Measurements from ENCODE around the gene ACOX3.
"Not testable (repeated sequence)": the region's sequence is repeated elsewhere in the genome, so short reads cannot be mapped to it uniquely, and the experiment has no call there.

ACOX3 gene

DNA sequence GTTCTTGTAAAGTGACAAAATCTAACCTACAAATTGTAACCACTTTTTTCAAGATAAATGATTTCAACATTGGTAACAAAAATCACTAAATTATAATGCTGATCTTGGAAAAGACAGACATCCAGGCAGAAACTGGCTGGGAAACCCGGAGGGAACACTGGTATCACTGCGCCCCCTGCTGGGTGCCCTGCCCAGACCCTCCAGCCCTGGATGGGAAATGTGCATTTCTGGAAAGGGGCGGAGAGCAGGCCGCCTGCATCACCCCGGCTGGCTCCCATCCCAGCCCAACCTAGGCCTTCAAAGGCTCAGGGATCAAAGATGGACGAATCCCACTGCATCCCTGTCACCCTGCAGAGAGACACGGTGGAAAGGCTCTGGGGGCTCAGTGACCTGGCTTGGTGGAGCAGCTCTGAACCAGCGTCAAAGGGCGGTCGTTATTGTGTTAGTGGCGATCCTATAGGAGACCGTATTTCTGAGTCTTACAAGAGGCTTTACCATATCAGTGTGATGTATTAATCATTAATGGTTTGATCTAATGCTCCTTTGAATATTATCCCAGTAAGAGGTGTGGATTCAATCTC, 37.3 kb downstream of the ACOX3 start:
- peak in 3 of 4 experiments; percentile 8 to 31 (median 11) for DNase-seq

DNA sequence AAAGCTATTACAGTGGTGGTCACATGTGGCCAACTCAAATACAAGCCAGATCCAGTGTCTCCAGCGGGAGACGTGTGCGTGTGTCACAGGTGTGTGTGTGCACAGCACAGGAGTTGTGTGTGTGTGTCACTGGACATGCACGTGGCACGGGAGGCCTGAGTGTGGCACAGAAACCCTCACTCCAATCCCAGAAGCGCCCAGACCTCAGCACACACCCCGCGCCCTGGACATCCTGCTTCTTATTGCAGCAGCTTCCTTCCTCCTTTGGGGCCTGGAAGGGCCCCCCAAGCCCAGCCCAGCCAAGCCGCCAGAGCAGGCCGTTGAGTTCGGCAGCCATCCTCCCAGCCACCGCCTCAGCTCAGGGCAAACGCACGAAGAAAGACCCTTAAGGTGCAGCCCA, 37.9 kb downstream of the ACOX3 start:
- DNase-seq: no peak

DNA sequence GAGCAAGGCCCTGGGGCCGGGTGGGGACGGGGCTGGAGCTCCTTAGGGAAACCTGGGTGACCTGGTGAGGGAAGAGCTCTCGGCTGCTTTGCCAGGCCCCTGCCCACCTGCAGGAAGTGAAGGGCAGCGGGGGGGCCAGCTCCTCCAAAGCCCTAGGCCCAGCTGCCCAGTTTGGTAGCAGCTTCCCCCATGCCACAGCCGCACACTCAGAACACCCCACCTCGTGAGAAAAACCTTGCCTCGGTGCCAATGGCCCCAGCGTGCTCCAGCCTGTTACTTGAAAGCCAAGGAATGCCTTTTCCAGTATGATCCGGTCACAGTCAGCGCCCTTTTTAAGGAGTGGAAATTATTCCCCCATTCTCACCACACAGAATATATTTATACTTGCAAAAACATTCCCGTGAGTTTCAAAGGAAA, 38.3 kb downstream of the ACOX3 start:
- DNase-seq: no peak

DNA sequence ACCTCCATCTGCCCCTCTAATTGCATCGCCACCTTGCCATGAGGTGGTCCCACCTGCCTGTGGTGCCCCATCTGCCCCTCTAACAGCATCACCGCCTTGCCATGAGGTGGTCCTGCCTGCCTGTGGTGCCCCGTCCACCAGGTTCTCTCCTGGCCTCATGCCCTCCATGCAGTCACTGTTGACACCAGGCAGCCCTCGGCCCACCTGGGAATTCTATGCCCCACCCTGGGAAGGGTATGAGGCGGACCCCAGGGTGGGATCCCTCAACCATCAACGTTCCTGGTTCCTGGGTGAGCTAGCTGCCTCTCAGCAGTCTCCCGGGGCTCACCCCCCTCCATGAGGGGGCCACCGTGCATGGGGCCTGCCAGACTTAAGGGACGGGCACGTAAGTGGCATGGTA, 38.9 kb downstream of the ACOX3 start:
- DNase-seq: no peak

DNA sequence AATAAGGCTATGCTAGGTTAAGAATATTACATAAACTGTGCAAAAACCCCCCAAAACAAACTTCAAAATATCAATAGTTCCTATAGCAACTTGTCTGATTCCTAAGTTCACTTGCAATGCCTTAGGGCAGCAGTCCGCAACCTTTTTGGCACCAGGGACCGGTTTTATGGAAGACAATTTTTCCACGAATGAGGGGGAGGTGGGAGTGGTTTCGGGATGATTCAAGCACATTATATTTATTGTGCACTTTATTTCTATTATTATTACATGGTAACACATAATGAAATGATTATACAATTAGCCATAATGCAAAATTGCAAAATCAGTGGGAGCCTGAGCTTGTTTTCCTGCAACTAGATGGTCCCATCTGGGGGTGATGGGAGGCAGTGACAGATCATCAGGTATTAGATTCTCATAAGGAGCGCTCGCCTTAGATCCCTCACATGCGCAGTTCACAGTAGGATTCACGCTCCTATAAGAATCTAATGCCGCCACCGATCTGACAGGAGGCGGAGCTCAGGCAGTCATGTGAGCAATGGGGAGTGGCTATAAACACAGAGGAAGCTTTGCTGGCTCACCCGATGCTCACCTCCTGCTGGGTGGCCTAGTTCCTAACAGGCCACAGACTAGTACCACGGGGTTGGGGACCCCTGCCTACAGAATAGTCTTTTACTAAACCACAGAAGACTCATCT, 39.7 kb downstream of the ACOX3 start:
- no peak for DNase-seq

DNA sequence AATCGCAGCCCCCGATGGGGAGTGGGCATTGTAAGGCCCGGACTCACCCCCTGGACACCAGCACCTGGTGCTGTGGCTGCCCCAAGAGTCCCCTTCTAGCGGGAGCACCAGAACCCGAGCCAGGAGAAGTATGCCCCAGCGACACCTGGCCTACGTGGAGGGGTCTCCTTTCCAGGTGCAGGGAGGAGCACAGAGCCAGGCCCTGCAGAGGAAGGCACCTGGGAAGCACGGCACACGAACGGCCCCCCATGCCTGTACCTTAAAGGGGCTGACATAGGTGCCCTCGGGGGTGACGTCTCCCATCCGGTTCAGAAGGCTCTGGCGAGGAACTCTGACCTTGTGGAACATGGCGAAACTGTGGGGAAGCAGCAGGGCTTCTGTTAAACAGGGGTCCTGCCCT, 41.2 kb downstream of the ACOX3 start:
- DNase-seq: no peak

DNA sequence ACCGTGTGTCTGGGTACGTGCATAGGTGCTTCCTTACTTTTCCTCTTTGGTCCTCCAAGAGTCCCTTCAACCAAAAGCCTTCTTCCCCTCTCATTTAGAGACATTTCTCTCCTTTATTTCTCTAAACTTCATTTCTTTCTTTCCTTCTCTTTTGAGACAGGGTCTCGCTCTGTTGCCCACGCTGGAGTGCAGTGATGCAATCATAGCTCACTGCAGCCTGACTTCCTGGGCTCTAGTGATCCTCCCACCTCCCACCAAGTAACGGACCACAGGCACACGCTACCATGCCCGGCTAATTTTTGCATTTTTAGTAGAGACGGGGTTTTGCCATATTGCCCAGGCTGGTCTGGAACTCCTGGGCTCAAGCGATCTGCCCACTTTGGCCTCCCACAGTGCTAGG, 42.2 kb downstream of the ACOX3 start:
- no peak for DNase-seq

DNA sequence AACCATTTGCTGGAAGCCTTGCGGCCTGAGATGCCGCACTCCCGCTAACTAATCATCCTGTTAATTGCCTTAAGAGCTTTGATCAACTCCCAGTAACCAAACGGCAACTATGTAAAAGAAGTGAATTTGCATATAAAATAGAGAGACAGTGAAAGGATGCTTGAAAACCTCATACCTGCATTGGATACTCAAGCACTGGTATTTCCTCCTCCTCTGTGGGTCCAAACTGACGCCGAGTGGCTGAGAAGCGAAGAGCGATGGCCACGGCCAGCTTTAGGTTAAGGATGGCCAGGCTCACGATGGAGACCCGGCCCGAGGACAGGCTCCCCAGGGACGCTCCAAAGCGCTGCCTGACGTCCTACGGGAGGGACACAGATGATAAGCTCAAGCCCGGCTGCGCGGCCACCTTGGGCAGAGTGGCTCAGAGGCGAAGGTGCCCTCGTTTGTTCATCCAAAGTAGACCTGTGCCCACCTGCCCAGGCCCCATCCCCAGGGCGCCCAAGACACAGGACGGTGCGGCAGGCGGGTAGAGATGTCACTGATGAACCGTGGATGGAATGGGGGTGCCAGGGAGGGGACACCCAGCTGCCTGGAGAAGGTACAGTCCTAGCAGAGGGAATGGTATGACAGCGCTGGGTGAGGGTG, 43.6 kb downstream of the ACOX3 start:
- DNase-seq: no peak

DNA sequence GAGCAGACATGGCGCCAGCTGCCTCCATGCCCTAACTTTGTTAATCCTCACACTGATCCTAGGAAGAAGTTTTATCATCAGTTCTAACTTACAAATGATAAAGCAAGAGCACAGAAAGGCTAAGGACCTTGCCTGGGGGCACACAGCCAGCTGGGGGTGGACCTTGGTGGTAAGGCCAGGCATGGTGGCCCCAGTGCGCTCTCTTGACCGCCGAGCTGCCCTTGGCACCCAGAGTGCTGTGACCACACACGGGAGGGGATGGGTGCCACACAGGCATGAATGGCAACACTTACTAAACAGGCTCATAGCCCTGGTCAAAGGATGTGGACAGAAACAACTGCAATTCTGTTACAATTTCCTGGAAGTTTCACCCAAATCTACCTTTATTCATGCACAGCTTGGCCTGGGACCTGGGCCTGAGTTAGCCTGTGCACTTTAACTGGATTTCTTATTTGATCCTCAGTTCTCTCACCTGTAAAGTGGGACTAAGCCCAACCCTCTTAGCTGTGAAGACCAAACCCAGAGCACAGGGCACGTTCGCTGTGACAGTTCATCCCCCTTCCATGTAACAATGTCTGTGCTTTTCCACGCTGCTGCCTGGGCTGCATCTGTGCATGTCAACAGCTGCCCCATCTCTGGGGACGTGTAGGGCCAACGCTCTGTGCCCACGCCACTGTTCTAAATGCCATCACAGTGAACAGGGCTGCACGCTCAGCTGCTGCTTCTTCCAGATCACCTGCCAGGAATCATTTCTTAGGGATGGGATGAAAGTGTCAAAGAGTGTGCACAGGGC, 44.8 kb downstream of the ACOX3 start:
- no peak for DNase-seq

DNA sequence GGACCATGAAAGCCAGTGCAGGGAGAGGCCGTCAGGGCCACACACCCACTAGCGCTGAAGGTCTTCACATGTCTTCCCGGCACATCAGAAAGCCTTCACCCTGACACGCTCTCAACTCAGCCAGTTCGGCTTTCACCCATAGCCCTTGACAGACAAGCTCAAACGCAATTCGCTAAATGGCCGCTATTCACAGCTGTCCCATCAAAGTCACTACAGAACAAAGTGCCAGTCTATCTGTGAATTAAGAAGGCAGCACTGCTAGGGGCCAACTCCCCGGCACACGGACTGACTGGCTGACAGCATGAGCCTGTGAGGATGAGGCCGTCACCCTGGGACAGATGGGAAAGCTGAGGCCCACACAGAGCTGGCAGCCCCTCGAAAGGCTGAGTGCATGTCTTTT, 45.7 kb downstream of the ACOX3 start:
- no peak for DNase-seq

DNA sequence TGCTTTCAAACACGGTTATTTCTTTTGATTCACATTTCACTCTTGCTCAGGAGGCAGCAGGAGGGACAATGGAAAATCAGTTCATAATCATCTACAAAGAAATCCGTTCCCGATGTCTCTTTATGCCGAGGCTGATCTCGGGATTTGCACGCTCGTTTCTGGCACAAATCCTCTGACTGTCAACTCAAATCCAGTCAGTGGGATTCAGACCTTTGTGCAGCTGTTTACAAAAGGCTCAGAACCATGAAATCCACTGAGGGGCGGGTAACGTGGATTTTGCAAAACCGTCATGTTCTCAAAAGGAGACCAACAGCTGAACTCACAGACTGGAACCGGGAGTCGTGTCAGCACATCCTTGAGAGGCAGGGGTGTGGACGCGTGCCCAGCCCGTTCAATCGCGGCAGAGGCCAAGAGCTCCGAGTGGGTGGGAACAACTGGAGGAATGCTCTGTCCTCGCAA, 46.4 kb downstream of the ACOX3 start:
- no peak for DNase-seq

DNA sequence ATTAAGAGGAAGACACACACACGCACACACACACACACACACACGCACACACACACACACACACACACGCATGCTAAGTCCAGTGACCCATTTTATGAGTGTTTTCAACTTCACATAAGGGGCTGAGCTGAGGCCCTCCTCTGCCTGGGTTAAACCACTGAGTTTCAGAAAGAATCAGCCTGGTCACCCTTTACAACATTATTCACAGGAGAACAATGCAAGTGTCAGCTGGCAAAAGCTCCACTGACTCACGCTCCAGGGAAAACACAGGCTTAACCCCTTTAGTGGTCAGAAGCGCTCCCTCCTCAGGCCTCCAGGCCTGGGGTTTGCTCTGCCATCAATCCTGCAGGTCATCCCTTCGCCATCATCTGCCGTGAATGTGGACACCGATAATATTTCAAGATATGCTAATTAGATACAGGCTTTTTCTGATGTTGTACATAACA, 46.9 kb downstream of the ACOX3 start:
- DNase-seq: no peak

DNA sequence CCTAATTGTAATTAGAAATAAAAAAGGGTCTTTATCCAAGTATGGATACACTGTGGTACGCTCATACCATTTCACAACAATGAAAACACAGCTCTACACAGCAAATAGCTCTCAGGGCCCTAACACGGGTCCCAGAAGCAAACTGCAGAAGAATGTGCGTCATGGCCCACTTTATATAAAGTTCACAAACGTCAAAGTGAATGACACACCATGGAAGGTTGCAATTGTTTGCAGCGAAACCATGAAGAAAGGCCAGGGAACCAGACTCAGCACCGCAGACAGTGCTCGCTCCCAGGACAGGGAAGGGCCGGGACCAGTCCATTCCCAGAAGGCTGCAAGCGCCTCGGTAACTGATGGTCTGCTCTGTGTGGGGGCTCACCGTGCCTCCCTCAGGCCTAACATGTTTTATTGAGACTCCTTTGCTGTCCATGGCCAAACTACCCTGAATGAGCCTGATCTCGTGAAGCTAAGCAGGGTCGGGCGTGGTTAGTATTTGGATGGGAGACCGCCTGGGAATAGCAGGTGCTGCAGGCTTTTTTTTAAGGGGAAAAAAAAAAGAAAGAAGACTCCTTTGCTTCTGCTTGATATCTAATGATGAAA, 47.8 kb downstream of the ACOX3 start:
- no peak for DNase-seq

DNA sequence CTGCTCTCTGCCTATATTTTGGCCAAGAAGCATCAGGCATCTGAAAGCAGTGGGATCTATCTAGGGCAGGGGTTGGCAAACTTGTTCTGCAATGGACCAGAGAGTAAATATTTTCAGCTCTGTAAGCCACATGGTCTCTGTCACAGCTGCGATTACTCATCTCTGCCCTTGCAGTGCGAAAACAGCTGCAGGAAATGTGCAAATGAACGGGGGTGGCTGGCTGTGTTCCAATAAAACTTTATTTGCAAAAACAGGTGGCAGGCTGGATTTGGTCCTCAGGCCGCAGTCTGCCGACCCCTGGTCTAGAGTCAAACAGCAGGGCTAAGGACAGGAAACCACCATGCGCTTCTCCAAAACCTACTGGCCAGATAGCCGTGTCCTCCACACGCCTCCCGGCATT, 48.6 kb downstream of the ACOX3 start:
- DNase-seq: no peak

DNA sequence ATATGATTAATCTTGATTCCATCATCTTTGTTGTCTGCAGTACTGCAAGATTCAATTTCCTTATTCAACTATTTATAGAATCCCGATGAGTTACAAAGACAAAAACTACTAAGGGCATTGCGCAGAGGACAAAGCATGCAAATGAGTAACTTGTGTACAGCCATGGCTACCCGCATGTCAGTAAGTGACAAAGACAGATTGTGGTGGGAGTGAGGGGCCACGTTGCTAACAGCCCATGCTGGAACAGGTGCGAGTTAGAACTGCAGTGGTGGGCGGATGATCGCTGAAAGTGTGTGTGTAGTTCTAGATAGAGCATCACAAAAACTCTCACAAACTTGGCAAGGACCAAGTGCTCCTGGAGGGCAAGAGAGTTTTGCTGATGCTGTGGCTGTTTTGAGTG, 49.5 kb downstream of the ACOX3 start:
- no peak for DNase-seq

DNA sequence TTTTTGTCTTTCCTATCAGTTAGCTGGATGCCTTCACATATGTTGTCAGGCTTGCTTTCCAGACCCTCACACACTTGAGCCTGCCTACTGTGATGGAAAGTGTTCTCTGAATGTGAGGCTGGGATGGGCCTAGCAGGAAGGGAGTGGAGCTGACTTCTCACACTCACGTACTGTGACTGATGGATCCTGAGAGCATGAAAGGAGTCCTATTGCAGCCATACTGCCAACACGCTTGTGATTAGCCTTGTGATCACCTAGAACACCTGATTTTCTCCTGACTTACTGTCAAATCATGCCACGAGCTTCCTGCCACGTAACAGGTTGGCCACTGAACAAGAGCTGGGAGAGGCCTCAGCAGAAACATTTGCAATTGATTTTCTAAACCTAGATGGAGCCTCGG, 49.9 kb downstream of the ACOX3 start:
- no peak for DNase-seq

DNA sequence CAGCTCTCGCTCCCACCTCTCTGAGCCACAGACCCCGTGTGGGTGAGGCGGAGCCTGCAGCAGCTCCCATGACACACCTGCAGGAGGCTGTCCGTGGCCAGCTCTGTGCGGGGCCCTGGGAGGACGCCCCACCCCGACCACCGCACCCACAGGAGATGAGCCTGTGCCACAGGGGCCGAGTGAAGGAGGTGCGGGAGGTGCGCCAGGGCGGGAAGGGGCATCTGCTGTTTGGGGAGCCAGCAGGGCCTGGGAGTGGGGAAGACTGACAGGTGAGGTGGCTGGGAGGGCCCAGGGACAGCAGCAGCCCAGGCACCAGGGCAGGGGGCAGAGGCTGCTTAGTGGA, 52.0 kb downstream of the ACOX3 start:
- DNase-seq: no peak

DNA sequence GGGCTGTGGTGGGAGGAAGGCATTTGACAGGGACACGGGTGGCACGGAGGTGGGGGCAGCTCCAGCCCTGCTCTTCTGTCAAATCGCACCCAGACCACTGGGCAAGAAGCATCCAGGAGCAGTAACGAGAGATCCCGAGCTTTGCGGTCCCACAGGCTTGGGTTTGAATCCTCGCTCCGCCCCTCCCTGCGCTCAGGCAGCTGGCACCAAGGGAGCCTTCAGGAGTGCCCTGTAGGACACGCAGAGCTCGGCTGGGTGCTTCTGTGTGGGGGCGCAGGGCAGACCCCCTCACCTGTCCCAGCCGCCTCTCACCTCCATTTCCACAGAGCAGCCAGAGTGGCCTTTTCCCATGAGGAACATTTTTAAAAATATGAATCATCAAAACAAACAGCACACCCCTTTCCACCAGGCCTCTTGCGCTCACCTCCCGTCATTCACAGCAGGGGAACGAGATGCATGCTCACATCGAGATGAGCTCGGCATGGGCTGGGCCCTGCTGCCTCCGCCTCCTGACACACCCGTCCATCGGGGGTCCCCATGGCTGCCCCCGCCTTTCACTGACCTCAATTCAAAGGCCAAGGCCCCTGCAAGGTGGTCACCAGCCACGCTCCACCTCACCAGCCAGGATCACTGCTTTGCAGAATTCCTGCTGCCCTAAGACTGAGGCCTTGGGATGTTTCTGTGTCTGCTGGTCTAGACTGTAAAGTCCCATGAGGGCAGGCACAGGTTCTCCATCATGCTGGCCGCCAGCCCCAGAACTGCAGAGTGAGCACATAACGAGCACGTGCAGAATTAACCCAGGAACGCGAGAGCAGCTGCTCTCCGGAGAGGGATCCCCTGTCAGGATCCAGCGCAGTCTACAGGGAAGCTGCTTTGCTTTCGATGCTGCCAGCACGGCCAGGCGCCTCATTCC, 52.7 kb downstream of the ACOX3 start:
- DNase-seq: no peak

DNA sequence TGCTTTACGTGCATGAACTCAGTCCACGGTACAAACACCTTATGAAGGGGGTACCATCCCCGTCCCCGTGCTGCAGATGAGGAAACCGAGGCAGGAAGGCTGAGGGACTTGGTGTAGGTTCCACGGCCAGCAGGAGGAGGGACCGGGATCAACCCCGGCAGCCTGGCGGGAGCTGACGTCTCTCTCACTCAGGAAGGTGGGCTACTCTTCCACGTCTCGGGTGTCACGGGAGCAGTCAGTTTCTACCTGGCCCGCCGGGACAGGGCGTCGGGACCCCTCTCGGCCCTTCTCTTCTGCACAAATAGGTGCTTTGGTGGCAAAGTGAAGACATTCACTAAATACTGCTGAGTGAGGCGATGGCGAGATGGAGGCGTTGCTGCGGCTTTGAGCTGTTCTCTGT, 53.3 kb downstream of the ACOX3 start:
- DNase-seq: no peak

DNA sequence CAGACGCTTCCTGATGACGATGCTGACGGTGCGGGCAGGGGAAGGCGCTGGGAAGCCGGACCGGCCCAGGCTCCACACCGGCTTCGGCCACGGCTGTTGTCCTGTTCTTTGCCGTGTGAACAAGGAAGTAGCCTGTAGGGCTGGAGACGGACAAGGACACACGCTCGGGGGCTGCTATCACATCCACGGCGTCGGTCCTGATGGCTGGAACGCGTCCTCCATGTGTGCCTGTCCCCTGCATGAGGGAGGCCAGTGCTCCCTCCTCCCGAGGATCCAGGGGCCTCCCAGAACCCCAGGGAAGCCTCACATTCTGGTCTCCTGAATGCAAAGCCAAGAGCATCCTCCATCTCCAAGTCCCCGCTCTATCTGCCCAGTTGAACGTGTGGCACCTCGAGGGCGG, 53.8 kb downstream of the ACOX3 start:
- DNase-seq: no peak

DNA sequence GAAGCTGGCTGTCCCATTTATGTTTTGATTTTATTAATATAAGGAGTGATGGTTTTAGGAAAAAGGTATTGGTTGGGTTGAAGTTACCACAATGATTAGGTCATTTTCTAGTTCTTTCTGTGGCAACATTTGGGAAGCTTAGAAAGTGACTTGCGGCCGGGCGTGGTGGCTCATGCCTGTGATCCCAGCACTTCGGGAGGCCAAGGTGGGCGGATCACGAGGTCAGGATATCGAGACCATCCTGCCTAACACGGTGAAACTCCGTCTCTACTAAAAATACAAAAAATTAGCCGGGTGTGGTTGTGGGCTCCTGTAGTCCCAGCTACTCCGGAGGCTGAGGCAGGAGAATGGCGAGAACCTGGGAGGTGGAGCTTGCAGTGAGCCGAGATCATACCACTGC, 54.4 kb downstream of the ACOX3 start:
- not testable (repeated sequence) for DNase-seq

DNA sequence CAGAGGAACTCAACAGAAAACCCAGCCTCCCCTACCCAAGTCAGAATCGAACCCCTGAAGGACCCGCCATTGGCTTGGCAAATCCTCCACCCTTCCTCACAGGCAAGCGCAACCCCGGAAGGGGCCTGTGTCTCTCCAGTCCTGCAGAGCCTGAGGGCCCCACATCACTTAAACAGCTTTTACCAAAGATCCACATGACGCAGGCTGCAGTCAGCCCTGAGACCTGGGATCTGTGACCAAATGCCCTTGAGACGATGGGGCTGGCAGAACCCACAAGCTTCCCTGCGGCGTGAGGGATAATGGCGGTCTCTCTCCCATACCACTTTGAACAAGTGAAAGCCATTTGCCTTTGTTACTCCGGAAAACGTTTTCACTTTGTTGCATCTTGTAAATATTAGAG, 54.9 kb downstream of the ACOX3 start:
- DNase-seq: no peak
